HPDE6-E6E7 (cell line): Measurements from ENCODE around the gene OFD1.

Experiments used
- DNase-seq: peaks from one replicate; pipeline ENCODE4 v3.0.0; 2011; ENCODE audit warnings: missing footprints; ENCODE audit errors: extremely low spot score

The OFD1 gene

GRCh38 chrX:13752646-13753045 is 18.1 kb downstream of the OFD1 start:
- DNase-seq: no peak

- DNase-seq: no peak
These were observed 20.2 kb downstream of the OFD1 start for GRCh38 chrX:13754765-13755164.

DNA sequence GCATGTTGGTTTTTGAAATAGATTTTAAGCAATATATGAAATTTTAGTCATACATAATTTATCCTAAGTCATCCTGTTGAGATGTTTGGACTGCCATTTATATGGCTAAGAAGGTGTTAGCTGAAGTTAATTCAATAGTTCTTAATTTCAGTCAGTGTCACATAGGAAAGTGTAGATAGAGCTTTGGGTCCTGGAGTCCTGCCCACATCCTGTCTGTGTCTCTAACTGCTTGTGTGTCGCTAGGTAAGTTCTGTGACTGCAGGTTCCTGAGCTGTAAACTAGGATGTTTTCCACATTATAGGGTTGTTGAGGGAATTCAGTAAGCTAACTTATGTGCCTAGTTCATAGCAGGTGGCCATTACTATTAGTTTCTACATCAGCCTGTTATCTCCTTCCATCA is 20.7 kb downstream of the OFD1 start:
- no peak for DNase-seq

DNA sequence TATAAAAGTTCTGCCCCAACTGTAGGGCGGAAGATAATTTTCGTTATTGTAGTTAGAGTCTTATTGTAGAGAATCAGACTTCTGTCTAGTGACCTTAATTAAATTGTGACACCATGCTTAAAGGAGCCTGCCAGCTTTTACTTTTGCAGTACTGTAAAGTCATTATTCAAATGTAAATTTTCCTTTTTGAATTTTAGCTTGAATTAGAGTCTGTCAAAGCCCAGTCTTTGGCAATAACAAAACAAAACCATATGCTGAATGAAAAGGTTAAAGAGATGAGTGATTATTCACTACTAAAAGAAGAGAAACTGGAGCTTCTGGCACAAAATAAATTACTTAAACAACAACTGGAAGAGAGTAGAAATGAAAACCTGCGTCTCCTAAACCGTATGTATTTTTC is 21.8 kb downstream of the OFD1 start:
- DNase-seq: no peak

- no peak for DNase-seq
These were observed 24.7 kb downstream of the OFD1 start for GRCh38 chrX:13759152-13759718.

DNA sequence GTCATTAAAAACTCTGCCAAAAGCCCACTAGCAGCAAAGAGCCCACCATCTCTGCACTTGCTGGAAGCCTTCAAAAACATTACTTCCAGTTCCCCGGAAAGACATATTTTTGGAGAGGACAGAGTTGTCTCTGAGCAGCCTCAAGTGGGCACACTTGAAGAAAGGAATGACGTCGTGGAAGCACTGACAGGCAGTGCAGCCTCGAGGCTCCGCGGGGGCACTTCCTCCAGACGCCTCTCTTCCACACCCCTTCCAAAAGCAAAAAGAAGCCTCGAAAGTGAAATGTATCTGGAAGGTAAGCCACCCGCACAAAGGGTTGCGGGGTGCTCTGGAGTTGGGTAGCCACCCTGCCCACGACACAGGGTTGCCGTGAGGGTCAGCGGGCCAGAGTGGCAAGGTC is 25.9 kb downstream of the OFD1 start:
- DNase-seq: no peak

DNA sequence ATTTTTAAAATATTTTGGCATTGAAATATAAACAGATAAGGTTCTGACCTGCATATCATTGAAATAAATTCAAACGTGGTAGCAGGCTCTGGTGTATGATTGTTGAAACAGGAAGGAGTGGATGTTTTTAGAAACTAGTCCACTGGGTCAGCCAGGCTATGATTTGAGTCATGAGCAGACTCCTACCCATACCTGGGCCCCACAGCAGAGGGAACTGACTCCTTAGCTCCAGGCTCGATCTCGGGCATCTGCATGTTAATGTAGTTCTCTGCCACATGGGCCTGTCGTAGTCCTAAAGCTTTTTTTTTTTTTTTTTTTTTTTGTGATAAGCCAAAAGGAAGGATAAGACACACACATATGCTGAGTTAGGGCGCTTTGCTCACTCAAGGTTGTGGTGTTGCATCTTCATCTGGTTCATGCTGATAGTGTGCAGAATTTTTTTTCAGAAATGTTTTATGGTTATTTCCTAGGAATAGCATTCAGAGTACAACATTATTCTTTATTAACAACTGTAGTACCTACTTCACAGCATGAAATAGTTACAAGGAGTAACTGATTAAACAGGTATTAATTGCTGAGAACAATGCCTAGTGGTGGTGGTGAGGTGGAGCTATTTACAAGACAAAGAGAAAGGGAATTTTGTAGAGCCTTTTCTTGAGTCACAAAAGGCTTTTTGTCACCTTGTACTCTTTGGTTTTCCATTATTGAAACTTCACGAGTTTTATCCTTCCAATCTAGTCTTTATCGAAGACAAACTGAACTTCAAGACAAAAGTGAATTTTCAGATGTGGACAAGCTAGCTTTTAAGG is 27.3 kb downstream of the OFD1 start:
- no peak for DNase-seq

DNA sequence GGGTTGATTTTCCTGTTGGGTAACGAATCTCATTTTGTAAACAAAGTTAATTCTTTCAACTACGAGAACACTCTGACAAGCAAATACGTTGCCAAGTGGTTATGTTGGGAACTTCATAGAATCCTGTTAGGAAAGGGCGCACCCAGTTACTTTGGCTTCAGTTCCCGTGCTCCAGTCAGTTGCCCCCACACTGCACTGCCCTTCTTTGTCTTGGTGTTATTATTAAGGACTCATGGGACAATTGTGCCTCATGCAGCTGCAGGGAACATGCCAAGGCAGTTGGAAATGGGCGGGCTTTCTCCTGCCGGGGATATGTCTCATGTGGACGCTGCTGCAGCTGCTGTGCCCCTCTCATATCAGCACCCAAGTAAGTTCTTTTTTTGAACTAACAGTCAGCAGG is 28.9 kb downstream of the OFD1 start:
- DNase-seq: no peak

- DNase-seq: no peak
These were observed 29.7 kb downstream of the OFD1 start for GRCh38 chrX:13764281-13764680.

GRCh38 chrX:13764765-13765164 is 30.2 kb downstream of the OFD1 start:
- no peak for DNase-seq

DNA sequence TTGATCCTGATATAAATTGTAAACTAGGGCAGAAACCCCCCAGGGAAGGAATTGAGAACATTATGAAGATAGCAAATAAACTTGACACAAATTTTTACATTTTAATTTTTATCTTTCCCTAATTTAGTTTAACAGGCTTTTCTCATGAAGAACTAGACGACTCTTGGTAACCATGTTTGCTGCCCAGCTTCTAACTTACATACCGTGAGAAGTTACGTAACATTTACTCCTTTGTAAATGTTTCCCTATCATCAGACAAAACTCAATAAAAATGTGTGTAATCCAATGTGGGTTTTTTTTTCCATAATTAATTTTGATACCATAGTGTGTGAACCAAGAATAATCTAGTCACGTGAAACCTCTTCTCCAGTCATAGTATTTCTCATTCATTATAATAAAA is 34.4 kb downstream of the OFD1 start:
- no peak for DNase-seq

DNA sequence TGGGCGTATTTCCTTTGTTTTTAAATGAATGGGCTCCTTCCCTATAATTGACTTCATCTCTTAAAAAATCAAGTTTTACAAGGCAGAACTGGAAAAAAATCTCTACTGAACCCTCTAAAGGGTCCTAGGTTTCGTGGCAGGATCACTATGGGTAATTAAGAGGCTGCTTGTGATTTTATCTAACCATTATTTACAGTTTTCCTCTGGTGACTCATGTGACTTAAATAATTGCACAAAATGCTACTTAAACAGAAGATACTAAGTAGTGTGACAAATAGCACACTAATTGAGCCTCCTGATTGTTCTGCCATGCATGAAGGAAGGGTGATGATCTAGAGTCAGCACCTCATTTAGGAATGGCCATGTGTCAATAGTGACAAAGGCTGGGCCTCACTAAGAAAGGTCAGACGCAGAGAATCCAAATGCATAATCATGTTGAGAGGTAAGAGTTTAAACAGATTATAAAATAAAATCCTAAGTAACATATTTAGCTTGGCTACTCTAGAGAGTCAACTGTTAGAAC is 35.5 kb downstream of the OFD1 start:
- no peak for DNase-seq

GRCh38 chrX:13774696-13775095 is 40.1 kb downstream of the OFD1 start:
- DNase-seq: no peak

GRCh38 chrX:13775837-13776236 is 41.3 kb downstream of the OFD1 start:
- DNase-seq: no peak

GRCh38 chrX:13776387-13776786 is 41.8 kb downstream of the OFD1 start:
- no peak for DNase-seq

GRCh38 chrX:13778916-13779315 is 44.4 kb downstream of the OFD1 start:
- peak; percentile 10 for DNase-seq

DNA sequence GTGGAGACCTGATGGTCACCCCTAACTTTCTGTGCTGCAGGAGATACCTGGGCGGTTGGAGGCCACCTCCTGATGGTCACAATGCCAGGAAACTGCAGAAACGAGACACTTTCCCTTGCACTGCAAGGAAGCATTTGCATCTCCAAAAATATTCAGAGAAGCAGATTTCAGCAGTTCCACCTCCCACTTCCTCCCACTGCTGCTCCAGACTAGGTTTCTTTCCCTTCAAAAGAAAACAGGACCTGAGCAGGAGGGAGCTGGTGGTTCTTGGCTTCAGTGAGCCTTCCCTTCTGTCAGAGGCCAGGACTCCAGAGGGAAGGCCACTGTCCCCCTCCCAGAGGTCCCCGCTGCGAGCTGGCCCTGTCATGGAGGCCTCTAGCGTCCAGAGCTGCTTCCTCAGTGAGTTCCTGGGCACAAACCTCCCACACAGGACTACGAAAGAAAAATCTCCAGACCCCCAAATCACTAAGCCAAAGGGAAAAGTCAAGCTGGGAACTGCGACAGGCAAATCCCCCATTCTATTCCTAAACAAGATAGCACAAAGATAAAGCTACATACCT is 46.4 kb downstream of the OFD1 start:
- DNase-seq: no peak

DNA sequence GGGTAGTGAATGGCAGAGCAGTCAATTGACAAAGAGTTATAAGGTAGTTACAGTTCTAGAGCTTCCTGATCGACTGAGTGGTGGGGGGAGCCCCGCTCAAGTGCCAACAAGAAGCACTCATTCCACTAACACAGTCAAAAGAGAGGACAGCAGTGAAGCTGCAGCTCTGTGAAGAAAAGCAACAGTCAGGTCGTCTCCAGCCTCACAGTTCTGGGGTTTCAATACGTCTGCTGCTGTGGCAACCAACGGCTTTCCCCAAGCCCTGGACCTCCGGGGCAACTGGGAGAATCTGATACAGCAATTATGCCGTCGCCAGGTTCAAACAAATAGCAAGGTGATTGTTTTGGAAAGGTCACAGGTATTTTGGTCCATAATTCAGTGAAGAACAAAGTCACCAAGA is 51.5 kb downstream of the OFD1 start:
- DNase-seq: no peak

GRCh38 chrX:13790206-13791131 is 55.9 kb downstream of the OFD1 start:
- no peak for DNase-seq

DNA sequence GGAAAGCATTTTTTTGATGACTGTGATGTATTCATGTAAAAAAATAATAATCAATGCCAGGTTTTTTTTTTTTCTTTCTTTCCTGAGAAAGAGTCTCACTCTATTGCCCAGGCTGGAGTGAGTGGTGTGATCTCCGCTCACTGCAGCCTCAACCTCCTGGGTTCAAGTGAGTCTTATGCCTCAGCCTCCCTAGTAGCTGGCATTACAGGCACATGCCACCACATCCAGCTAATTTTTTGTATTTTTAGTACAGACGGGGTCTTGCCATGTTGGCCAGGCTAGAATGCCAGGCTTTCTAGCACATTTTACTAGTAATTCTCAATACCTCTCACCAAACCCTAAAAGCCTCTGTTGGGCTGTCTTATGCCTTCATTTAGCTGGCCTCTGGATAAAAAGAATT is 56.6 kb downstream of the OFD1 start:
- no peak for DNase-seq

DNA sequence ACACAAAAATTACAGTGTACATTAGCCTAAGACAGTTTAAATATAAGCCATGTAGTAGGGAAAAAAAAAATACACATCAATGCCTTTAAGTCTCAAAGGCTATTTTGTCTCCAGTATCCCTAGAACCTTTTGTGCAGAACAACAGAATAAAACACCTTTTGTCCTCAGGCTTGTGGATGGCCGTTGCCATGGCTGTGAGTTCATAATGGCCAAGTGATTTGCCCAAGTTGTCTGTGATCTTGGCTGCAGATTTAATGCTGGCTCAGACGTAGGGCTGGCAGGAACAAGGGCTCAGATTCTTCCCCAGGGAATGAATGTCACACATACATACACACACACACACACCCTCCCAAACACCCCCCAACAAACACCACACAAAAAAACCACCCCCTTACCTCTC is 57.0 kb downstream of the OFD1 start:
- DNase-seq: no peak

GRCh38 chrX:13793897-13794296 is 59.3 kb downstream of the OFD1 start:
- no peak for DNase-seq
